K562 (cell line): ENCODE data around the gene PRDM16.

Experiments used
- POU5F1 ChIP-seq: fragments of 150-350 bp; IDR thresholded peaks from 2 replicates; pipeline ENCODE4 v1.6.1; 2014; ENCODE audit warnings: borderline replicate concordance, low read length, low read depth, mild to moderate bottlenecking; ENCODE audit not compliant: partially characterized antibody
- RBBP5 ChIP-seq: fragments of 200-600 bp; sonication (generic); IDR thresholded peaks from 2 replicates; pipeline ENCODE4 v1.6.1; 2012; ENCODE audit warnings: borderline replicate concordance, mild to moderate bottlenecking, low read length, control low read depth, inconsistent platforms; ENCODE audit not compliant: insufficient read depth, poor library complexity, severe bottlenecking
- TF ChIP-seq, protein P1 (sequence below), 3 experiments: IDR thresholded peaks in 2 of 3; conservative IDR thresholded peaks in 1 of 3; 2 replicates each; pipeline ENCODE4 v1.5.1; 2011 to 2012; ENCODE audit warnings: low read length in 3 of 3, mild to moderate bottlenecking in 3 of 3, control low read depth in 2 of 3, improper control_type of control experiment in 1 of 3, inconsistent platforms in 1 of 3, low read depth in 1 of 3, mixed read lengths in 1 of 3, moderate library complexity in 1 of 3; ENCODE audit not compliant: insufficient read depth in 2 of 3

GRCh38 chr1:3473381-3473844, 404.4 kb downstream of the PRDM16 start:
- TF ChIP-seq RBBP5 (no peak), POU5F1 (no peak)
- TF ChIP-seq, protein P1, sequence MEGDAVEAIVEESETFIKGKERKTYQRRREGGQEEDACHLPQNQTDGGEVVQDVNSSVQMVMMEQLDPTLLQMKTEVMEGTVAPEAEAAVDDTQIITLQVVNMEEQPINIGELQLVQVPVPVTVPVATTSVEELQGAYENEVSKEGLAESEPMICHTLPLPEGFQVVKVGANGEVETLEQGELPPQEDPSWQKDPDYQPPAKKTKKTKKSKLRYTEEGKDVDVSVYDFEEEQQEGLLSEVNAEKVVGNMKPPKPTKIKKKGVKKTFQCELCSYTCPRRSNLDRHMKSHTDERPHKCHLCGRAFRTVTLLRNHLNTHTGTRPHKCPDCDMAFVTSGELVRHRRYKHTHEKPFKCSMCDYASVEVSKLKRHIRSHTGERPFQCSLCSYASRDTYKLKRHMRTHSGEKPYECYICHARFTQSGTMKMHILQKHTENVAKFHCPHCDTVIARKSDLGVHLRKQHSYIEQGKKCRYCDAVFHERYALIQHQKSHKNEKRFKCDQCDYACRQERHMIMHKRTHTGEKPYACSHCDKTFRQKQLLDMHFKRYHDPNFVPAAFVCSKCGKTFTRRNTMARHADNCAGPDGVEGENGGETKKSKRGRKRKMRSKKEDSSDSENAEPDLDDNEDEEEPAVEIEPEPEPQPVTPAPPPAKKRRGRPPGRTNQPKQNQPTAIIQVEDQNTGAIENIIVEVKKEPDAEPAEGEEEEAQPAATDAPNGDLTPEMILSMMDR (IDR thresholded peaks at IDR 0.05 in 2 of 3, conservative IDR thresholded peaks at IDR 0.05 in 1 of 3; ENCODE audit: insufficient read depth in 2 of 3, low read depth in 1 of 3, low read length in 3 of 3) = no peak
